GM21381 (cell line): ENCODE results near the gene TMEM167B.
A peak's percentile ranks its signal among the peaks of the same experiment; 100 is the strongest.
"Not testable (repeated sequence)": the region's sequence is repeated elsewhere in the genome, so short reads cannot be mapped to it uniquely, and the experiment has no call there.

Experiments used
- ATAC-seq: cut with Tn5 transposase; IDR thresholded peaks from one replicate; pipeline ENCODE4 v1.9.1; 2021; ENCODE audit warnings: mild to moderate bottlenecking, moderate library complexity; ENCODE audit not compliant: unreplicated experiment

Gene TMEM167B

DNA sequence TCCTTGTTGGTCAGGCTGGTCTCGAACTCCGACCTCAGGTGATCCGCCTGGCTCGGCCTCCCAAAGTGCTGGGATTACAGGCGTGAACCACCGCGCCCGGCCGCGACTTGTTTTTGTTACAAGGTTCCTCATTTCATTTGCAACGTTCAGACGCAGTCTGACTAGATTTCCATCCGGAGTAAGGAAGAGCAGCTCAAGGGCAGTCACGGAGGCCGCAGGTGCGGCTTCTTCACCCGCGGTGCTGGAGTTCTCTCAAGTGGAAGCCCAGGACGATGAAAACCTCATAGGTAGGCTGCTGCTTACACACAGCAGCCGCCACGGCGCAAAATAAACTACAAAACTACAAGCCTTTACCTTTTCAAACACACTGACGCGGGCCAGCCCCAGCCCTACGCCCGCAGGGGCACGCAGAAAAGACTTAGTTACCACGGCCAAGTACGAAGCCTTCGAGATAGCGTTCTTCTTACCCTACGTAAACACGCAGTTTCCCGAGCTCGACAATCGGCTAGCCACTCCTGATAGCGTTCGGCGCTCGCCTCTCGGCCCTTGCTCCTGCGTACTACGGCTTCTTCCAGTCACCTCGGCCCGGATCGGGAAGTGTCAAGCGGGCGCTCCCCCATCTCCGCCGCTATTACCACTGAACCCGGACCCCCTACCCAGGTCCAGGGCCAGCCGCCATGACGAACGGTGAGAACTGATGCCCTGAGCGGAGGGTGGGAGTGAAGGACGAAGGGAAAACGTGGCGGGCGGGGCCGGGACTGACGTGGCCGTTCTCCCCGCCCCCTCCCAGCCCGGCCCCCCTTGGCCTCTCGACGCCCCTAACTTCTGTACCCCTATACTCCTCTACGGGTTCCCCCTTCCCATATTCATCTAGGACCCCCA, at the start of gene TMEM167B:
TSS of gene TMEM167B (plus strand) at position 569 of the 882 bp plus-strand sequence. CDS start at position 678, 109 bp downstream.
- ATAC-seq, result peak; percentile 95

DNA sequence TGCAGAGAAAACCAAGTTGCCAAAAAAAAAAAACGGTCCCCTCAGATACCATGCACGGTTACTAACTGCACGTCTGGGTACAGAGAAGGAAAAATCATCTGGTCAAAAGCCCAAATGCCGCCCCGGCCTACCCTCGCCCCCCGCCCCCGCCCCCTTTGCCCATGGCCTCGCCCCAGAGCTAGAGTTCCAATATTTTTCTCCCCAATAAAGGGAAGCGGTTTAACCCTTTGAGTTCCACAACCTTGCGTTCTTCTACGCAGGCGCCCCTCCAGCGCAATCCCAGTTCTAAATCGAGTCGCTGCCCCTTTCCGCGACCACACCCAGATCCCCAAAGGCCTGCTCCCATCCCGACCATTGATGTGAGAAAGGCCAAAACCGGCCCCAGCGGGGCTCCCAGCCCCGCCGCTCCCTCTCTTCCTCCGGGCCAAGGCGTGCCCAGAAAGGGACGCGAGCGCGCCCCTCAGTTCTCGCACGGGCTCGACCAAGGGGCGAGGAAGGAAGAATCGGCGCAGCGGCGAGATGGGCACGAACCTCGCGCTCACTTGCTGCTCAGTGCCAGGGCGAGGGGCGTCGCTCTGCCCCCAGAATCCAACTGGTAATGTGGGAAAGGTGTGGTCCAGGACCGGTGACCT, 49.5 kb upstream of the TMEM167B start:
- peak; percentile 26 for ATAC-seq

DNA sequence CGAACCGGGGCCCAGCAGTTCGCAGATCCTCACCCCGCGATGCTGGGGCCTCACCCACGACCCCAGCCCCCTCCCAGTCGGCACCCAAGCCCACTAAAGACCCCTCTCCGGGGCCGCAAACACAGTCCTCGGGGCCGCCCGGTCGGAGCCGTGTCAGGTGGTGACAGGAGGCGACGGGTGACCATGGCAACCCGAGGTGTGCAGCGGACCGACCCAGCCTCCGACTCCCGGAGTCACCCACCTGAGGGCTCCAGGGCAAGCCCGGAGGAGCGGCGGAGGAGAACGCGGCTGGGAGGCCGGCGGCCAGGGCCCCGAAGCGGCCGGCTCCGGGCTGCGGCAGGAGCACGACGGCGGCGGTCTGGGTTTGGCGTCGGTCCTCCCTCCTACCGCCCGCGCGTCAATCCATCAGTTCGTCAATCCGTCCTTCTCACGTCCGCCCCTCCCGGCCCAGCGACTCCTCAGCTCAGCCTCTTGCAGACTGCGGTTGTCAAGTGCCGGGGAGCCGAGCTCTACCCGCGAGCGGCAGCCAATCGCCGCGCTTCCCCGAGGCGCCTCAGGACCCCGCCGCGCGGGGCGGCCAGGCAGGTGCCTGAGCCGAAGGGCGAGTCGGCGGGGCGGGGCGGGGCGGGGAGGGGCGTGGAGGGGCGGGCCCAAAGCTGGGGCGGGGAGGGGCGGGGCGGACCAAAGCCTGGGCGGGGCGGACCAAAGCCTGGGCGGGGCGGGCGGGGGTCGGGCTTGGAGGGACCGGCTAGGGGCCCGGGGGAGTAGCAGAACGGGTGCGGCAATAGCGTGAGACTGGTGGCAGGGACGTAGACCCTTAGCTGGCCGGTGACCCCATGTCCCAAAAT, 48.7 kb upstream of the TMEM167B start, which contains the start of gene WDR47:
TSS of gene WDR47 (minus strand) at position 482 of the 848 bp plus-strand sequence. CDS start 18,590 bp downstream, outside the sequence.
- peak; percentile 96 for ATAC-seq

DNA sequence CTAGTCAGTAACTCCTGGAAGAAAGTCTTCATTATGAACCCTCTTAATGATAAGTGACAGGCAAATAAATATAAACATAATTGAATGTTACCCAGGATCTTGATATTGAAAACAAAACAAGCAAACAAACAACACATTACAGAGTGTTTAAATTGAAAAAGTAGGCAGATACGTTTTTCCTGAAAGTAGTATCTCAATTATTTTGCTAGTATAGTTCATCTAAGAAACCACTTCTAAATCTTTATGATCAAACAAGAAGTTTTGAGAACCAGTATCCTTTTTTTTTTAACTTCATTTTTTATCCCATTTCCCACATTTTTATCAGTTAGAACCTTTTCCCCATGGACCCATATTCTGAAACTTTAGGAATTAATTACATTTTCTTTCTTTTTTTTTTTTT, 45.0 kb upstream of the TMEM167B start:
- no peak for ATAC-seq

DNA sequence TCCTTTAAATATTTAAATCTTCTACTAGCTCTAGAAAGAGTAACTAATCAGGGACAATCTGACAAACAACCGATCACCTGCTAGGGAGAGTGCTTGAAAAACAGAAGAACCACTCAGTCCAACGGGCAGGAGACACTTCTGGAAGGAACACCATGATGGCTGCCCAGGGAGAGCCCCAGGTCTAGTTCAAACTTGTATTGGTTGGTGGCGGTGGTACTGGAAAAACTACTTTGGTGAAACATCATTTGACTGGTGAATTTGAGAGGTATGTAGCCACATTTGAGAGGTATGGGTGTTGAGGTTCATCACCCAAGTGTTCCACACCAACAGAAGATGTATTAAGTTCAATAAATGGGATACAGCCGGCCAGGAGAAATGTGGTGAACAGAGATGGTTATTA, 43.9 kb upstream of the TMEM167B start:
- ATAC-seq, result no peak

DNA sequence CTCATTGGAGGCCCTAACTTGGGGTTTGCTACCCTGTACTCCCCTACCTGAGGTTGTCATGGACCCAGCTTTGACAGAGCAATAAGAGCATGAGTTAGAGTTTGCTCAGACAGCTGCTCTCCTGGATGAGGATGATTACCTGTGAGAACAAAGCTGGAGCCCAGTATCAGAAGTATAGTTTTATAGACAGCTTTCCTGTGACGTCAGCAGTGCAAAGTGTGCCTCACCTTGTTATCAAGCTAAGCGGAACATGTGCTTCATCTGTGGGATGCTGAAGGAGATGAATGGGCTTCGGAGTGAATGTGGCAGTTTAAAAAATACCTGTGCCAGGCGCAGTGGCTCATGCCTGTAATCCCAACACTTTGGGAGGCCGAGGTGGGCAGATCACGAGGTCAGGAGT, 43.2 kb upstream of the TMEM167B start:
- ATAC-seq, result no peak

DNA sequence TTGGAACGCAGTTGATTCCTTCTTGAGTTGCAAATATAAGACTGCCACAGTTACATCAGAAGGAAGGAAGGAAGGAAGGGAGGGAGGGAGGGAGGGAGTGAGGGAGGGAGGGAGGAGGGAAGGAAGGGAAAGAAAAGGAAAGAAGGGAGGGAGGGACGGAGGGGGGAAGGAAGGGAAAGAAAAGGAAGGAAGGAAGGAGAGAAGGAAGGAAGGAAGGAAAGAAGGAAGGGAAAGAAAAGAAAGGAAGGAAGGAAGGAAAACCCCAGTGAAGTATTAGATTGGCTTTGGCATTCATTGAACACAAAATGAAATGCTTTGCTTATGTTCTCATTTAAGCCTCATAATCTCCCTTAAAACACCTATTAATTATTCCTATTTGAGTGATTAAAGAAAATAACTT, 42.2 kb upstream of the TMEM167B start:
- ATAC-seq, result no peak

DNA sequence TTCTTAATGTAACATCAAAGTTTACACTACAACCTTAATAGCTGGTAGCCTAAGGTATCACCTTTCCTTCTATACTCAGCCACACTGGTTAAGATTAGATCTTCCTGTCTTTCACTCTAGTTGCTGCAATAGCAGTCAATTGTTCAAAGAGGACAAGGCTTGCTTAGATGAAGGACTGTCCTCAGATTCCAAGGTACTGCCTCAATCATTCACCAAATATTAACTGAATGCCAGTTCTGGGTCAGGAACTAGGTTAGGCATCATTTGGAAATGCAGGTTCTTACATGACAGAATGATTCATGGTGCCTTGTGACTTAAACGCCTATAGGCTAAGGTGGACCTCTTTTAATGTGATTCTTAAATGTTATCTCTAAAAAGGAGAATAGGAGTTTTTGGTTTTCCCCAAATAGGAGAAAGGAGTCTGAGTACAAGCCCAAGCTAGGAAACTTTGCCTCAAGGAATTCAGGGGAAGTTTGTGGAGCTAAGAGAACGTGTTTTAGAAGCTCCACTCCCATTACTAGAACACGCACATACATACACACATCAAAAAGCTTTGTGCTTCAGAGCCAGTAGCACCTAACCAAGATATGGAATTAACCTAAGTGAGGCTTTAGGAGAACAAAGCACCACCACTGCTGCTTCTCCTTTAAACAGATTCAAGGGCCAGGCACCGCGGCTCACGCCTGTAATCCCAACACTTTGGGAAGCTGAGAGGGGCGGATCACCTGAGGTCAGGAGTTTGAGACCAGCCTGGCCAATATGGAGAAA, 40.2 kb upstream of the TMEM167B start:
- no peak for ATAC-seq

DNA sequence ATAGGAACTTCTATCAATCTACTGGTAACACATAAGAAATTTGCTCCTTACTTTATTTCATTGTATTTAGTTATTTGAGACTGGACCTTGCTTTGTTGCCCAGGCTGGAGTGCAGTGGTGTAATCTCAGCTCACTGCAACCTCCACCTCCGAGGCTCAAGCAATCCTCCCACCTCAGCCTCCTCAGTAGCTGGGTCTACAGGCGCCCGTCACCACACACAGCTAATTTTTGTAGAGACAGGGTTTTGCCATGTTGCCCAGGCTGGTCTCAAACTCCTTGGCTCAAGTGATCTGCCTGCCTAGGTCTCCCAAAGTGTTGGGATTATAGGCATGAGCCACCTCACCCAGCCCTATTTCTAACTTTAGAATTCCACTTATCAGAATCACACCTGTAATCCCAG, 38.4 kb upstream of the TMEM167B start:
- ATAC-seq, result not testable (repeated sequence)

DNA sequence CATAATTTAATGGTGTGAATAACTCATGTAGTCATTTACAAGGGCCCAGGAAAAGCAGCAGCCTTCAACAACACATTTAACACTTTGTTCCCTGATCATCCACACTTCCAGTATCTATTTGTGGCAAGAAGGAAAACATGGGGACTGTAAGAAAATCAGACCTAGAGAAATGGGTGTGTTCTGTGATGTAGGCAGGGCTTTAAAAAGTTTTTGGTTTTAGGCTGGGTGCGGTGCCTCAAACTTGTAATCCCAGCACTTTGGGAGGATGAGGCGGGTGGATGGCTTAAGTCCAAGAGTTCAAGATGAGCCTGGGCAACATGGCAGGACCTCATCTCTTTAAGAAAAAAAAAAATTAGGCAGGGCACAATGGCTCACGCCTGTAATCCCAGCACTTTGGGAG, 34.5 kb upstream of the TMEM167B start:
- no peak for ATAC-seq

DNA sequence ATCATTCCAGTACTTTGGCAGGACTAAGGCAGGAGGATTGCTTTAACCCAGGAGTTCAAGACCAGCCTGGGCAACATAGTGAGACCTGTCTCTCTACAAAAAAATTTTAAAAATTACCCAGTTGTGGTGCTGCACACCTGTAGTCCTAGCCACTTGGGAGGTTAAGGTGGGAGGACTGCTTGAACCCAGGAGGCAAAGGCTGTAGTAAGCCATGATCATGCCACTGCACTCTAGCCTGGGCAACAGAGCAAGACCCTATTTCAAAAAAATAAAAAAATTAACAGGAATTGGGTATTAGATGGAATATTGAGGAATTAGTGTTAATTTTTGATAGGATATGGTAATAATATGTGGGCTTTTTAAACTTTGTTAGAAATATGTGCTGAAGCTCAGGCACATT, 31.5 kb upstream of the TMEM167B start:
- ATAC-seq, result no peak

DNA sequence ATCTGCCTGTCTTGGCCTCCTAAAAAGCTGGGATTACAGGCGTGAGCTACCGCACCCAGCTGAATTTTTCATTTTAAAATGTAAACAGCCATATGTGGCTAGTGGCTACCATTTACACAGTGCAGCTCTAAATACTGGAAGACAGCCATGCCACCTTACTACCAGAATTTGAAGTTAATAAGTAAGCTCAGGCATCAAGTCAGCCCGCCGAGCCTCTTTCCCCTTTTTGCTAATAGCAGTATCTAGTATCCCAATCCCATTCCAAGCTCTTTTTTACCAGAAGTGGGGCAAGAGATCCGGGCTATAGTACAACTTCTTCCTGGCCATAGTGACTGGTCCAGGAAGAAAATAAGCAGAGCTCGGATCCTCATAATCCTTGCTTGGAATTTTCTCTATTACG, 29.9 kb upstream of the TMEM167B start:
- ATAC-seq, result no peak

DNA sequence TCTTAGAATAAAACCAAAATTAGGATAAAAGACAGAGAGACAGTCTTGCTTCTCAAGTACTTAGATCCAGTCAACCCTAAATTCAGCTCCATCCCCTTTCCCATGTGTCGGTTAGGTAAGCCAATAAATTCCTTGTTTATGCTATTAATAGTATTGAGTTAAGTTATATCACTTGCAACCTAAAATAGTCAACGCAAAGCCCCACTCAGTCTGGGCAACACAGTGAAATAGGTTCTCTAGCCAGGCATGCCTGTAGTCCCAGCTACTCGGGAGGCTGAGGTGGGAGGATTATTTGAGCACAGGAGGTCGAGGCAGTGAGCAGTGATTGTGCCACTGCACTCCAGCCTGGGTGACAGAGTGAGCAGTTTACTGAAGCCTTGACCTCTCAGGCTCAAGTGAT, 29.4 kb upstream of the TMEM167B start:
- no peak for ATAC-seq

DNA sequence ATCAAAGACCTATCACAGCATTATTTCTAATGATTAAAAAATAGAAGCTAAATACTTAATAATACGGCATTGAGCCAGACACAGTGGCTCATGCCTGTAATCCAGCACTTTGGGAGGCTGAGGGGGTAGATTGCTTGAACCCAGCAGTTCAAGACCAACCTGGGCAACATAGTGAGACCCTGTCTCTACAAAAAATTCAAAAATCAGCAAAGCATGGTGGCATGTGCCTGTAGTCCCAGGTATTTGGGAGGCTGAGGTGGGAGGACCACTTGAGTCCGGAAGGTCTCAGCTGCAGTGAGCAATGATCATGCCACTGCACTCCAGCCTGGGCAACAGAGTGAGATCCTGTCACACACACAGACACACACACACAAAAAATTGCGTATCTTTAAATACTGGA, 25.4 kb upstream of the TMEM167B start:
- ATAC-seq, result no peak

DNA sequence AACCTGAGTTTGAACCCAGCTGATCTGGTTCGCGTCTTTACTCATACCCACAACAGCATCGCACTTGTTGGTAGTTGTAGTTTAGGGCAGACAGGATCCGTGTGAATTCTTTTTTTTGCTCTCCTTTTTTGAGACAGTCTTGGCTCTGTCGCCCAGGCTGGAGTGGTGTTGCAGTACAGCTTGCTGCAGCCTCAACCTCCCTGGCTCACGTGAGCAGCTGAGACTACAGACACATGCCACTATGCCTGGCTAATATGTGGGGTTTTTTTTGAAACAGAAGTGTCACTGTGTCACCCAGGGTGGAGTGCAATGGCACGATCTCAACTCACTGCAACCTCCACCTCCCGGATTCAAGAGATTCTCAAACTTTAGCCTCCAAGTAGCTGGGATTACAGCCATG, 22.7 kb upstream of the TMEM167B start:
- ATAC-seq, result no peak

DNA sequence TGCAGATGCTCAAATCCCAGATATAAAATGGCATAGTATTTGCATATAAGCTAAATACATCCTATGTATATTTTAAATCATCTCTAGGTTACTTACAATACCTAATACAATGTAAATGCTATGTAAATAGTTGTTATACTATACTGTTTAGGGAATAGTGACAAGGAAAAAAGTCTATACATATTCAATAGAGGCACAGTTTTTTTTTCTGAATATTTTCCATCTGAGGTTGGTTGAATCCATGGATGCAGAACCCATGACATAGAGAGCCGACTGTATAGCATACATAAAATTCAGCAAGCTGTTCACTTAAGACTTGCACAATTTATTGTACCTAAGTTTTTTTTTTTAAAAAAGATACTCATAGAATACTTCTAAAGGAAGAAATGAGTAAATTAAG, 21.3 kb upstream of the TMEM167B start:
- no peak for ATAC-seq

DNA sequence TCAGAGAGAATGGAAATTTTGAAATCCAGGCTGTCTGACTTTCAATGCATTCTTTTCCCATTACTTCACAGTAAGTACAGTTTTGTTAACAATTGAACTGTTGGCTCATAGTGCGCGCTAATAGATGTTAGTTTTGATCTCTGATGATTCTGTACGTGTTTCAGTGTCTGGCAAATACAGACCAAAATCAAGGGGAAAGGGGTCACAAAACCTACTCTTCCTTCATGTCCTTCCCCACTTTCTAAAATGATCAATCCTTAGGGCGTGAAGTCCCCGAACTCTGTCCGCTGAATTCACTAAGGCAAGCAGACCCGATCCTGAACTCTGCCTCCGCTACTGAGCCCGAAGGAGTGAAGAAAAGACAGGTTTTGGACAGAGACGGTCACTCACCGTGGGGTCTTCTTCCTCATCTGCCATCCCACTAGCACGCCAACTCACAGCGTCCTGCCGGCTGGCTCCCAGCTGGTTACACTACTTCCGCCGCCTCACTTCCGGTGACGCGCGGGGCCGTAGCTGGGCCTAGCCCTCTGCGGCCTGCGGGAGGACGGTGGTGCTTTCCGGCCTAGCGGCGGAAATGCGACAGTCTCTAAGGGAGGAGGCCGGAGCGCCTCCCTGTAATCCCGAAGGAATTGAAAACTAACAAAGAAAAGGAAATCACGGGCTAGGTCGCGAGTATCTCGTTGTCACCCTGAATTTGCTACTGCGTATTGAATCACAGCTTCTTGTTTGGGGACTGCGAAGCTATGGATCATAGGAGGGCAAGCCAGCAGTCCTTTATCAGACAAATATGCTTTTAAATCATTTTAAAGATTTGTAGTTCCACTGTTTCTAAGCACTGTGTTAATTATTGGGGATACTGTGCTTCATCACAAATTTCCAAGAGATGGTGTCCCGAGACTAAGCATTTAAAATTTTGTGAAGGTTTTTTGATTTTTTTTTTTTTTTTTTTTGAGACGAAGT, 14.8 kb upstream of the TMEM167B start, which contains the start of gene TAF13:
TSS of gene TAF13 (minus strand) at position 473 of the 960 bp plus-strand sequence. CDS start at position 417, 56 bp downstream.
- peak; percentile 100 for ATAC-seq

DNA sequence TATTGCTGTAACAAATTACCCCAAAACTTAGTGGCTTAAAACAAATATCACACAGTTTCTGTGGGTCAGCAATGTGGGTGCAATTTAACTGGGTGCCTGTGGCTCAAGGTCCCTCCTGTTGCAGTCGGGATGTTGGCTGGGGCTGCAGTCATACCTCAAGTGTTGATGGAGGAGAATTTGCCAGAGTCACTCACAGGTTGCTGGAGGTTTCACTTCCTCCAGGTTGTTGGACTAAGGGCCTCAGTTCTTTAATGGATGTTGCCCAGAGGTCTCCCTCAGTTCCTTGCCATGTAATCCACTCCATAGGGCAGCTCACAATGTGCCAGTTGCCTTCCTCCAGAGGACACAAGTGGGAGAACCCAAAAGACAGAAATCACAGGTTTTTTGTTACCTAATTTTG, 12.2 kb upstream of the TMEM167B start:
- ATAC-seq, result no peak

DNA sequence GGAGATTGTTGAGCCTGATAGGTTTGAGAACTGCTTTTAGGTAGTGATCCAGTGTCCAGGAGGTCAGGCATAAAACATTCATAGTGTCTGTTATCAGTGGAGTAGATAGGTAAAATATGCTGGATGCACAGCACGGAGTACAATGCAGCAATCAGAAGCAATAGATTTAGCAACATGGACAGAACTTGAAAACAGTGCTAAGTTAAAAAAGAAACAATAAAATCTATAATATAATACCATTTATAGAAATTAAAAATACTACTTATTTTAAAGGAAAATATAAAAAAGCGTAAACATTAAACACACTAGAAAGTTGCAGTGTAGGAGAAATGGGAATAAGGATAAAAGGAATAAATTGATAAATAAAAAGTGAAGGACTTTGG, 11.3 kb upstream of the TMEM167B start:
- ATAC-seq, result no peak
